Fibroblast of pulmonary artery (primary cell): Measurements from ENCODE around the gene NLGN3.

ENCODE experiments used
- DNase-seq: peaks from one replicate; pipeline ENCODE4 v3.0.0-alpha.2; 2010; ENCODE audit warnings: low read depth
- H3K4me3 ChIP-seq: replicated peaks from 2 replicates; pipeline ENCODE4 v1.5.1; 2011; ENCODE audit warnings: low read depth, mild to moderate bottlenecking, control low read depth, low read length, moderate library complexity
- CTCF ChIP-seq: IDR thresholded peaks from 2 replicates; pipeline ENCODE4 v1.5.1; 2011; ENCODE audit warnings: mild to moderate bottlenecking, control low read depth, low read length, inconsistent platforms; ENCODE audit errors: missing control alignments

The NLGN3 gene

GRCh38 chrX:71169586-71169985, 24.9 kb downstream of the NLGN3 start:
- DNase-seq = no peak
- H3K4me3 ChIP-seq = no peak overlapping the region
- no peak for TF ChIP-seq CTCF

- no peak overlapping the region for H3K4me3 ChIP-seq
- TF ChIP-seq CTCF = no peak
- no peak for DNase-seq
Measured at GRCh38 chrX:71170660-71171059, 26.0 kb downstream of the NLGN3 start.

GRCh38 chrX:71171110-71171801, 26.6 kb downstream of the NLGN3 start:
- no peak overlapping the region for H3K4me3 ChIP-seq
- TF ChIP-seq CTCF = no peak
- no peak for DNase-seq

- no peak for TF ChIP-seq CTCF
- DNase-seq = no peak
Measured at GRCh38 chrX:71173440-71173839, 28.8 kb downstream of the NLGN3 start.

GRCh38 chrX:71174795-71175194, 30.2 kb downstream of the NLGN3 start:
- TF ChIP-seq CTCF = no peak
- H3K4me3 ChIP-seq = no peak overlapping the region
- no peak for DNase-seq

More at GRCh38 chrX:71173440-71173839, 28.8 kb downstream of the NLGN3 start:
- H3K4me3 ChIP-seq = no peak overlapping the region

GRCh38 chrX:71175531-71175930, 30.9 kb downstream of the NLGN3 start:
- no peak overlapping the region for H3K4me3 ChIP-seq
- no peak for DNase-seq
- TF ChIP-seq CTCF = no peak

GRCh38 chrX:71177327-71177726, 32.7 kb downstream of the NLGN3 start:
- TF ChIP-seq CTCF = no peak
- DNase-seq = no peak
- no peak overlapping the region for H3K4me3 ChIP-seq
